SK-N-SH treated with all-trans-retinoic acid at 6 μM for 48 hours (cell line): Measurements from ENCODE around the gene CAMK2B.
A peak's percentile ranks its signal among the peaks of the same experiment; 100 is the strongest.

Experiments used
- ATAC-seq: fragments of 200-7000 bp; cut with Tn5 transposase; 3 replicates; pipeline ENCODE4 v1.9.1; 2020; ENCODE audit warnings: mild to moderate bottlenecking, moderate library complexity
- ARNTL ChIP-seq: fragments of 450-650 bp; formaldehyde crosslinking; IDR thresholded peaks from 2 replicates; pipeline ENCODE4 v1.5.0; 2020; ENCODE audit warnings: low read depth, mild to moderate bottlenecking, moderate library complexity, borderline replicate concordance
- BACH2 ChIP-seq: fragments of 250-450 bp; sonication (Bioruptor Pico); IDR thresholded peaks from 2 replicates; pipeline ENCODE4 v1.9.0; 2021; ENCODE audit warnings: mild to moderate bottlenecking, borderline replicate concordance
- CSDC2 ChIP-seq: fragments of 250-450 bp; sonication (Bioruptor Pico); IDR thresholded peaks from 2 replicates; pipeline ENCODE4 v1.5.0; 2020; ENCODE audit warnings: mild to moderate bottlenecking, moderate library complexity
- ESRRG ChIP-seq: fragments of 250-450 bp; sonication (Bioruptor Pico); IDR thresholded peaks from 2 replicates; pipeline ENCODE4 v1.6.1; 2021; ENCODE audit warnings: mild to moderate bottlenecking
- GLIS3 ChIP-seq: fragments of 250-450 bp; sonication (Bioruptor Pico); IDR thresholded peaks from 2 replicates; pipeline ENCODE4 v1.5.0; 2020; ENCODE audit warnings: mild to moderate bottlenecking, moderate library complexity
- ISL1 ChIP-seq: fragments of 250-450 bp; sonication (Bioruptor Pico); IDR thresholded peaks from 2 replicates; pipeline ENCODE4 v2.1.2; 2022; ENCODE audit warnings: mild to moderate bottlenecking, moderate library complexity
- OSR1 ChIP-seq: fragments of 250-450 bp; sonication (Bioruptor Pico); IDR thresholded peaks from 2 replicates; pipeline ENCODE4 v1.8.0; 2022; ENCODE audit warnings: moderate library complexity, mild to moderate bottlenecking, inconsistent platforms
- PPARA ChIP-seq: fragments of 250-450 bp; sonication (Bioruptor Pico); IDR thresholded peaks from 2 replicates; pipeline ENCODE4 v1.5.0; 2020; ENCODE audit warnings: mild to moderate bottlenecking, borderline replicate concordance
- RARB ChIP-seq: fragments of 250-450 bp; sonication (Bioruptor Pico); IDR thresholded peaks from 2 replicates; pipeline ENCODE4 v1.8.0; 2021; ENCODE audit warnings: mild to moderate bottlenecking, moderate library complexity
- SNAI2 ChIP-seq: fragments of 250-450 bp; sonication (Bioruptor Pico); IDR thresholded peaks from 2 replicates; pipeline ENCODE4 v1.5.0; 2020; ENCODE audit warnings: mild to moderate bottlenecking, moderate library complexity
- TCF4 ChIP-seq: fragments of 250-450 bp; sonication (Bioruptor Pico); IDR thresholded peaks from 2 replicates; pipeline ENCODE4 v1.8.0; 2021; ENCODE audit warnings: mild to moderate bottlenecking, moderate library complexity, borderline replicate concordance
- TOX ChIP-seq: fragments of 250-450 bp; sonication (Bioruptor Pico); IDR thresholded peaks from 2 replicates; pipeline ENCODE4 v1.8.0; 2021; ENCODE audit warnings: mild to moderate bottlenecking, moderate library complexity, borderline replicate concordance
- ZC3H10 ChIP-seq: fragments of 250-450 bp; sonication (Bioruptor Pico); IDR thresholded peaks from 2 replicates; pipeline ENCODE4 v1.5.1; 2021; ENCODE audit warnings: mild to moderate bottlenecking, moderate library complexity
- ZFP3 ChIP-seq: fragments of 250-450 bp; sonication (Bioruptor Pico); IDR thresholded peaks from 2 replicates; pipeline ENCODE4 v1.5.0; 2020; ENCODE audit warnings: mild to moderate bottlenecking, moderate library complexity
- ZFP30 ChIP-seq: fragments of 450-650 bp; formaldehyde crosslinking; IDR thresholded peaks from 2 replicates; pipeline ENCODE4 v1.5.0; 2022; ENCODE audit warnings: mild to moderate bottlenecking, moderate library complexity
- ZNF565 ChIP-seq: fragments of 450-650 bp; formaldehyde crosslinking; conservative IDR thresholded peaks from 2 replicates; pipeline ENCODE4 v1.5.0; 2020; ENCODE audit warnings: low read depth, mild to moderate bottlenecking, moderate library complexity
- ZNF70 ChIP-seq: fragments of 450-650 bp; formaldehyde crosslinking; IDR thresholded peaks from 2 replicates; pipeline ENCODE4 v1.5.0; 2020; ENCODE audit warnings: mild to moderate bottlenecking, moderate library complexity
- ZNF8 ChIP-seq: fragments of 450-650 bp; formaldehyde crosslinking; IDR thresholded peaks from 2 replicates; pipeline ENCODE4 v1.5.0; 2020; ENCODE audit warnings: mild to moderate bottlenecking, moderate library complexity
- TF ChIP-seq, protein P1 (sequence below): fragments of 250-450 bp; sonication (Bioruptor Pico); IDR thresholded peaks from 2 replicates; pipeline ENCODE4 v1.8.0; 2020; ENCODE audit warnings: mild to moderate bottlenecking, moderate library complexity, borderline replicate concordance
- TF ChIP-seq, protein P2 (sequence below): fragments of 250-450 bp; sonication (Bioruptor Pico); IDR thresholded peaks from 2 replicates; pipeline ENCODE4 v1.5.1; 2021; ENCODE audit warnings: mild to moderate bottlenecking, moderate library complexity
- TF ChIP-seq, protein P3 (sequence below): fragments of 250-450 bp; sonication (Bioruptor Pico); IDR thresholded peaks from 2 replicates; pipeline ENCODE4 v1.5.1; 2020; ENCODE audit warnings: low read depth, mild to moderate bottlenecking, moderate library complexity

CAMK2B gene

DNA sequence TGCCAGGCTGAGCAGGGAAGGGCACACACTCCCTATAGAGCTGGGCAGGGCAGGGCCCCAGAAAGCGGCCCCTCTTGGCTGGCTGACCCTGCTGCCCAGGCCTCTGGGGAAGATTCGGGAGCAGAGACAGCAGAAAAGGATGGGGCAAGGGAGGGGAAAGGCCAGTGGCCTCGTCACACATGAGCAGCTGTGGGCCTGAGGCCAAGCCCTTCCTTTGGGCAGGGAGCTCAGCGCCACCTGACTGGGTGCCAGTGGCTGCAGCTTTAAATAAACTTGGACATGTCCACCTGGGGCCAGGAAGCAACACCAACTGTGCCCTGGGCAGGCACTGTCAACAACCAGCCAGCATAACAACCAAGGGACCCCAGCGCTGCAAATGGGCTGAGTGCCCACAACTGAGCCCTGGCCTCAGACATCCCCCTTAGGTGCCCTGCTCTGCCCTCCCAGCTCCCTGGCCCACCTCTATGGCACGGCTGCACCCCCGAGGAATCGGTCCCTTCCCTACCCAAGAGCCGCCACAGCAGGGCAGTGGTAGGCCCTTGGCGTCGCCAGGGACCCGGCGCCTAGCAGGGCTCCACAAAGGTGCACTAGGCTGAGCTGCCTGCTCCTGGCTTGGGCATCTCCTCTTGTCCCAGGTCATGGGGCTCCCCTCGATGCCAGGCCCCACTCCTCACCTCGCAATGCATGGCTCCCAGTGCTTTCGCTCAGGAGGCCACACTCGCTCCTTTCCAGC is 2.6 kb downstream of the CAMK2B start:
- ATAC-seq = no peak
- TF ChIP-seq OSR1 (CRISPR knock-in tag) (no peak), GLIS3 (CRISPR knock-in tag) (no peak), ZNF565 (no peak), BACH2 (CRISPR knock-in tag) (no peak), ISL1 (CRISPR knock-in tag) (no peak), ZNF70 (CRISPR knock-in tag) (no peak), RARB (CRISPR knock-in tag) (no peak), ZFP3 (CRISPR knock-in tag) (no peak), ZNF8 (CRISPR knock-in tag) (no peak)
- TF ChIP-seq, protein P1, sequence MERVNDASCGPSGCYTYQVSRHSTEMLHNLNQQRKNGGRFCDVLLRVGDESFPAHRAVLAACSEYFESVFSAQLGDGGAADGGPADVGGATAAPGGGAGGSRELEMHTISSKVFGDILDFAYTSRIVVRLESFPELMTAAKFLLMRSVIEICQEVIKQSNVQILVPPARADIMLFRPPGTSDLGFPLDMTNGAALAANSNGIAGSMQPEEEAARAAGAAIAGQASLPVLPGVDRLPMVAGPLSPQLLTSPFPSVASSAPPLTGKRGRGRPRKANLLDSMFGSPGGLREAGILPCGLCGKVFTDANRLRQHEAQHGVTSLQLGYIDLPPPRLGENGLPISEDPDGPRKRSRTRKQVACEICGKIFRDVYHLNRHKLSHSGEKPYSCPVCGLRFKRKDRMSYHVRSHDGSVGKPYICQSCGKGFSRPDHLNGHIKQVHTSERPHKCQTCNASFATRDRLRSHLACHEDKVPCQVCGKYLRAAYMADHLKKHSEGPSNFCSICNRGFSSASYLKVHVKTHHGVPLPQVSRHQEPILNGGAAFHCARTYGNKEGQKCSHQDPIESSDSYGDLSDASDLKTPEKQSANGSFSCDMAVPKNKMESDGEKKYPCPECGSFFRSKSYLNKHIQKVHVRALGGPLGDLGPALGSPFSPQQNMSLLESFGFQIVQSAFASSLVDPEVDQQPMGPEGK (CRISPR knock-in tag) = no peak

DNA sequence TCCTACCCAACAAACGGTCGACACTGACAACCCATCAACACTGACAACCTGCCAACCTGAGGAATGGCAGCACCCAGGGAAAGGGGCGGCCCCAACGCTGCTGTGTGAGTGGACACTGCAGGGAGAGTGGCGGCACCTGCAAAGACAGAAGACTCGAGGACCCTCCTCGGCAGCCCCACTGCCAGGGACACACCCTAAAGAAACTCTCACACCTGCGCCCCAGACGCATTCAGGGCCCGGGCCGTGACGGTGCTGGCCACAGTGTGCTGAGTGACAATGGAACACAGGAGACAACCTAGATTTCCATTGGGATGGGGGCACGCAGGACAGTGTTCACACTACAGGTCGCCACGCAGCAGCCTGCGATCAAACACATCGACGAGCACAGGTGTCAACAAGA is 3.6 kb downstream of the CAMK2B start:
- no peak for ATAC-seq
- TF ChIP-seq TOX (CRISPR knock-in tag) (no peak), BACH2 (CRISPR knock-in tag) (no peak), ZC3H10 (CRISPR knock-in tag) (no peak), ZNF70 (CRISPR knock-in tag) (no peak), ZFP30 (CRISPR knock-in tag) (no peak), PPARA (no peak), ISL1 (CRISPR knock-in tag) (no peak), TCF4 (CRISPR knock-in tag) (no peak), ZNF565 (no peak), ARNTL (CRISPR knock-in tag) (no peak), RARB (CRISPR knock-in tag) (no peak), ZFP3 (CRISPR knock-in tag) (no peak), OSR1 (CRISPR knock-in tag) (no peak), CSDC2 (CRISPR knock-in tag) (no peak), GLIS3 (CRISPR knock-in tag) (no peak), ESRRG (CRISPR knock-in tag) (no peak)
- TF ChIP-seq, protein P2, sequence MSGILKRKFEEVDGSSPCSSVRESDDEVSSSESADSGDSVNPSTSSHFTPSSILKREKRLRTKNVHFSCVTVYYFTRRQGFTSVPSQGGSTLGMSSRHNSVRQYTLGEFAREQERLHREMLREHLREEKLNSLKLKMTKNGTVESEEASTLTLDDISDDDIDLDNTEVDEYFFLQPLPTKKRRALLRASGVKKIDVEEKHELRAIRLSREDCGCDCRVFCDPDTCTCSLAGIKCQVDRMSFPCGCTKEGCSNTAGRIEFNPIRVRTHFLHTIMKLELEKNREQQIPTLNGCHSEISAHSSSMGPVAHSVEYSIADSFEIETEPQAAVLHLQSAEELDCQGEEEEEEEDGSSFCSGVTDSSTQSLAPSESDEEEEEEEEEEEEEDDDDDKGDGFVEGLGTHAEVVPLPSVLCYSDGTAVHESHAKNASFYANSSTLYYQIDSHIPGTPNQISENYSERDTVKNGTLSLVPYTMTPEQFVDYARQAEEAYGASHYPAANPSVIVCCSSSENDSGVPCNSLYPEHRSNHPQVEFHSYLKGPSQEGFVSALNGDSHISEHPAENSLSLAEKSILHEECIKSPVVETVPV = no peak
- TF ChIP-seq, protein P3, sequence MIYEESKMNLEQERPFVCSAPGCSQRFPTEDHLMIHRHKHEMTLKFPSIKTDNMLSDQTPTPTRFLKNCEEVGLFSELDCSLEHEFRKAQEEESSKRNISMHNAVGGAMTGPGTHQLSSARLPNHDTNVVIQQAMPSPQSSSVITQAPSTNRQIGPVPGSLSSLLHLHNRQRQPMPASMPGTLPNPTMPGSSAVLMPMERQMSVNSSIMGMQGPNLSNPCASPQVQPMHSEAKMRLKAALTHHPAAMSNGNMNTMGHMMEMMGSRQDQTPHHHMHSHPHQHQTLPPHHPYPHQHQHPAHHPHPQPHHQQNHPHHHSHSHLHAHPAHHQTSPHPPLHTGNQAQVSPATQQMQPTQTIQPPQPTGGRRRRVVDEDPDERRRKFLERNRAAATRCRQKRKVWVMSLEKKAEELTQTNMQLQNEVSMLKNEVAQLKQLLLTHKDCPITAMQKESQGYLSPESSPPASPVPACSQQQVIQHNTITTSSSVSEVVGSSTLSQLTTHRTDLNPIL (CRISPR knock-in tag) = no peak

DNA sequence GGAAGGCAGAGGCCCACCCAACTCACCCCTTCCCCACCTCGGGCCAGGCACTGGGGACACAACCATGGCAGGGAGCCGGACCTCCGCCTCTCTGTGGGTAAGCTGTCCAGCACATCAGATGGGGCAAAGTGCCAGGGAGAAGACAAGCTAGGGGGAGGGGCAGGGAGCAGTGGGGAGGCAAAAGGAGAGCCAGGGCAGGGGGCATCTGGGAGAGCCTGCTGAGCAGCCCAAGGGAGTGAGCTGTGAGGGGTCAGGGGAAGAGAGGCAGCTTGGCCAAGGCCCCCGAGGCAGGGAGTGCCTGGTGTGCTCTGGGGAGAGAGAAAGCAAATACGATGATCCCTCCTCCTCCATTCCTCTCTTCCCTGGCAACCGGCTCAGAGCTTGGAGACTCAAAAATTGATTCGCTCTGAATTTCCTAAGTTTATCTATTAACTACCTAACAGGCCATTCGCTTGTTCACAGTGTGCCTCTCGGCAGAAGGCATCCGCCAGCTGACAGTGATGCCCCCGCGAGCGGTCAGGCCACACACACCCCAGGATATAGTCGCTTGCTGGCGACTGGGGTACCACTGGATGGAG is 4.5 kb downstream of the CAMK2B start:
- TF ChIP-seq ZFP3 (CRISPR knock-in tag) (no peak), ZNF70 (CRISPR knock-in tag) (no peak), ZFP30 (CRISPR knock-in tag) (no peak), ZC3H10 (CRISPR knock-in tag) (no peak), BACH2 (CRISPR knock-in tag) (no peak), SNAI2 (CRISPR knock-in tag) (no peak)
- TF ChIP-seq, protein P1 (CRISPR knock-in tag) = no peak
- TF ChIP-seq, protein P2 = no peak
- ATAC-seq = peak; percentile 27; the same call in 2 of the 3 replicates
